ENCODE data around the gene DIPK1C. TPM values are rescaled to one million over a fixed set of nuclear protein-coding genes. Genes with fewer than 3 reads are reported as not detected.

The DIPK1C gene
- total and polyA plus RNA-seq, 2 of the 4 experiments (the other 2 are of a cell fraction) = not detected

DNA sequence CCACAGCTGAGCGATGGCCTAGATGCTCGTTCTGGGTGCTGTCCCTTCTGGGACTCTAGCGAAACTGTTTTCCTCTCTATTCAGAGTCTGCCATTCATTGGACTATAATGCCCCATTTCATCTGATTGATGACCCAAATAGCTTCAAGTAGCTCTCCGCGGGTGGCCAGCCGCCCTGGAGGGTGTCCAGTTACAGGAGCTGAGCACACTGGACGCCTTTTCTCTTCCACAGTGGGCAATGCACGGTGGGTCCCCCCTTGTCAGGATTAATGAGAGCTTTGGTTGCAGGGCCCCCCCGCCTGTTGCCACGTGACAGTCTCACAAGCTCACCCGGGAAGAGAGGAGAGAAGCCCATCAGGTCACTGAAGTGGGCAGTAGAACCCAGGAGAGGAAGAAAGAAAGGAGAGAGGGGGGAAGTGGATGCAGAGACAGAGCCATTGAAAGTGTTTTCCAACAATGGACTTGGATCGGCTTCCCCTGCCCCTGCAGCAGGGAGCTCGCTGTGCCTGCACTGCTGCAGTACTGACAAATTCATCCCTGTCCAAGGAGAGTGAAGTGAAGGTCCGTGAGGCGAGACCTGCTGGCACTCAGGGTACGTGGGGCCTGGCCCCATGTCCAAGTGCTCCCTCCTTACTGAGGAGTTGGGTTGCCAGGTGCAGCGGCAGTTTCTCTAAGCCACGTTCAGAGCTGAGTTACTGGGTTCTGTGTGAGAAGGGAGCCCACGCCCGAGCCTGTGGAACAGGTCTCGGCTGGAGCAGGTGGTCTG is 44.8 kb downstream of the DIPK1C start:
- Histone ChIP-seq H3K36me3 (ENCODE audit: control insufficient read depth, insufficient read depth, low read length) (no peaks in the 10 kb centered on the region), H3K27me3 (ENCODE audit: control insufficient read depth, insufficient read depth, low read length) (peaks cover 44% of the 10 kb centered on the region), H3K9ac (ENCODE audit: low read depth, low read length) (no peak overlapping the region), H2BK120ac (ENCODE audit: low read depth, low read length) (no peak overlapping the region), H2AK5ac (ENCODE audit: low read depth, low read length) (no peak overlapping the region), H4K20me1 (ENCODE audit: insufficient read depth, low read length) (no peaks in the 10 kb centered on the region; the same call in 1 of the 2 replicates), H2AFZ (replicated peaks; ENCODE audit: low read length, poor library complexity) (no peak overlapping the region), H3K79me1 (ENCODE audit: low read depth in 1 of 2, low read length in 2 of 2) (no peaks in the 10 kb centered on the region), H3K23ac (ENCODE audit: low read depth, low read length) (no peak overlapping the region), H3K9me1 (ENCODE audit: insufficient read depth, low read length) (no peaks in the 10 kb centered on the region), H3K9me3 (ENCODE audit: control insufficient read depth, insufficient read depth, low read length) (no peaks in the 10 kb centered on the region), H4K8ac (ENCODE audit: low read depth in 2 of 2, low read length in 2 of 2) (no peak overlapping the region), H3K4ac (ENCODE audit: low read depth, low read length) (no peak overlapping the region), H3K4me3 (ENCODE audit: insufficient read depth, low read depth, low read length) (no peak overlapping the region), H3K4me2 (ENCODE audit: low read depth, low read length) (no peak overlapping the region), H2AK9ac (replicated peaks; ENCODE audit: low read depth, low read length, poor library complexity) (no peak overlapping the region), H3K4me1 (ENCODE audit: control insufficient read depth, insufficient read depth, low read length) (no peaks in the 10 kb centered on the region), H3K14ac (replicated peaks; ENCODE audit: low read depth, low read length) (no peak overlapping the region), H4K5ac (ENCODE audit: low read depth, low read length) (no peak overlapping the region), H3K18ac (ENCODE audit: low read depth, low read length) (no peak overlapping the region), H2BK20ac (ENCODE audit: low read depth, low read length) (no peak overlapping the region), H4K91ac (ENCODE audit: insufficient read depth, low read depth, low read length) (no peak overlapping the region), H3K27ac (ENCODE audit: insufficient read depth, low read length) (no peak overlapping the region), H2BK5ac (ENCODE audit: low read depth, low read length, poor library complexity, severe bottlenecking) (no peak overlapping the region), H3K56ac (ENCODE audit: extremely low read depth, insufficient read depth, low read length) (no peak overlapping the region), H2BK15ac (ENCODE audit: low read depth, low read length) (no peak overlapping the region)
- dilution Hi-C loops (cut with HindIII; ENCODE audit: low sequenced_read_pairs, unreplicated experiment) = no loop called here
- intact Hi-C loops (cut with micrococcal nuclease) = no loop called here
- no TSS peak for BruUV-seq (replicated peaks)
- DNase-seq (no peak), ATAC-seq (ENCODE audit: low read depth) (no peak)
- in situ Hi-C loops (cut with MboI; ENCODE audit: low sequenced_read_pairs) = no loop called here
- TF ChIP-seq SMC3 (IDR thresholded peaks at IDR 0.05; ENCODE audit: low read depth, low read length) (no peak), CEBPB (IDR thresholded peaks at IDR 0.05; ENCODE audit: low read depth, low read length) (no peak), RFX5 (IDR thresholded peaks at IDR 0.05; ENCODE audit: low read depth, low read length) (no peak), MXI1 (IDR thresholded peaks at IDR 0.05; ENCODE audit: borderline replicate concordance, low read depth, low read length) (no peak), RAD21 (IDR thresholded peaks at IDR 0.05; ENCODE audit: low read length) (no peak), BHLHE40 (IDR thresholded peaks at IDR 0.05; ENCODE audit: low read depth, low read length) (no peak), FOS (IDR thresholded peaks at IDR 0.05; ENCODE audit: low read depth, low read length) (no peak)
- TF ChIP-seq, protein P1, sequence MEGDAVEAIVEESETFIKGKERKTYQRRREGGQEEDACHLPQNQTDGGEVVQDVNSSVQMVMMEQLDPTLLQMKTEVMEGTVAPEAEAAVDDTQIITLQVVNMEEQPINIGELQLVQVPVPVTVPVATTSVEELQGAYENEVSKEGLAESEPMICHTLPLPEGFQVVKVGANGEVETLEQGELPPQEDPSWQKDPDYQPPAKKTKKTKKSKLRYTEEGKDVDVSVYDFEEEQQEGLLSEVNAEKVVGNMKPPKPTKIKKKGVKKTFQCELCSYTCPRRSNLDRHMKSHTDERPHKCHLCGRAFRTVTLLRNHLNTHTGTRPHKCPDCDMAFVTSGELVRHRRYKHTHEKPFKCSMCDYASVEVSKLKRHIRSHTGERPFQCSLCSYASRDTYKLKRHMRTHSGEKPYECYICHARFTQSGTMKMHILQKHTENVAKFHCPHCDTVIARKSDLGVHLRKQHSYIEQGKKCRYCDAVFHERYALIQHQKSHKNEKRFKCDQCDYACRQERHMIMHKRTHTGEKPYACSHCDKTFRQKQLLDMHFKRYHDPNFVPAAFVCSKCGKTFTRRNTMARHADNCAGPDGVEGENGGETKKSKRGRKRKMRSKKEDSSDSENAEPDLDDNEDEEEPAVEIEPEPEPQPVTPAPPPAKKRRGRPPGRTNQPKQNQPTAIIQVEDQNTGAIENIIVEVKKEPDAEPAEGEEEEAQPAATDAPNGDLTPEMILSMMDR (conservative IDR thresholded peaks at IDR 0.05; ENCODE audit: low read depth, low read length) = no peak
- CTCF ChIA-PET = interaction anchor here (0.6 kb wide), 1 partner anchor 27 kb away, joined by 3 read pairs; no protein-coding TSS in a partner anchor
- WGBS, 2 experiments (ENCODE audit: extremely low coverage in 2 of 2, insufficient read length in 1 of 2) = 35% methylated on average over 8 of the region's 21 CpGs; no CpG with 5 or more reads in 1 of the 2 experiments
- POLR2A ChIA-PET (ENCODE audit: unreplicated experiment) = no interaction called here

Data from IMR-90 (cell line).